Measurements from ENCODE around the gene ERO1A. TPM values are rescaled to one million over a fixed set of nuclear protein-coding genes. Genes with fewer than 3 reads are reported as not detected.

ERO1A gene
- total RNA-seq, 1 experiment from 2014 or later = 118 TPM

DNA sequence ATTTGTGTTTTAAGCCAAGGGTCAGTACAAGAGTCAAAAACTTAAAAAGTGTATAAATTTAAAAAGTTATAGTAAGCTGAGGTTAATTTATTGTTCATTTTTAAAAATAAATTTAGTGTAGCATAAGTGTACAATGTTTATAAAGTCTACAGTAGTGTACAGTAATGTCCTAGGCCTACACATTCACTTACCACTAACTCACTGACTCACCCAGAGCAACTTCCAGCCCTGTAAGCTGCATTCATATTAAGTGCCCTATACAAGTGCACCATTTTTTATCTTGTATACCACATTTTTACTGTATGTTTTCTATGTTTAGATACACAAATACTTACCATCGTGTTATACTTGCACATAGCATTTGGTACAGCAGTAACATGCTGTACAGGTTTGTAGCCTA lies 105.0 kb downstream of the ERO1A start:
- Histone ChIP-seq H3K9me2 (ENCODE audit: insufficient read depth) (no peaks in the 10 kb centered on the region), H3K4me3 (replicated peaks in 1 of 2; ENCODE audit: low read depth in 1 of 2, low read length in 2 of 2) (no peak overlapping the region), H3K4me1 (ENCODE audit: control insufficient read depth in 1 of 2, insufficient read depth in 2 of 2, low read length in 2 of 2) (no peaks in the 10 kb centered on the region), H3K9ac (ENCODE audit: low read length) (no peak overlapping the region), H3K4me2 (ENCODE audit: low read length) (no peak overlapping the region), H3K27ac (ENCODE audit: low read depth, low read length) (no peak overlapping the region), H3K9me3 (ENCODE audit: control insufficient read depth in 1 of 2, insufficient read depth in 1 of 2, low read depth in 1 of 2, low read length in 2 of 2) (no peaks in the 10 kb centered on the region), H3K36me3 (ENCODE audit: control insufficient read depth in 1 of 2, insufficient read depth in 2 of 2, low read length in 2 of 2) (no peaks in the 10 kb centered on the region), H3K27me3 (ENCODE audit: insufficient read depth, low read length) (no peaks in the 10 kb centered on the region), H3K79me2 (ENCODE audit: insufficient read depth, low read length) (no peaks in the 10 kb centered on the region), H2AFZ (ENCODE audit: low read depth, low read length, poor library complexity, severe bottlenecking) (no peak overlapping the region), H4K20me1 (ENCODE audit: insufficient read depth) (no peaks in the 10 kb centered on the region)
- ATAC-seq (no peak), DNase-seq (ENCODE audit: low read depth, low spot score) (no peak)
- RAD21 ChIA-PET (ENCODE audit: low non-redundant PET in 1 of 2, low total read pairs in 2 of 2, uncharacterized antibody in 2 of 2, unreplicated experiment in 2 of 2) = no interaction called here
- CTCF ChIA-PET = no interaction called here
- POLR2A ChIA-PET = no interaction called here
- no peak for TF ChIP-seq EGR1 (IDR thresholded peaks at IDR 0.05; ENCODE audit: low read depth)
- TF ChIP-seq JUND (IDR thresholded peaks at IDR 0.05) = no peak
- no peak for TF ChIP-seq POLR2AphosphoS5 (IDR thresholded peaks at IDR 0.05; ENCODE audit: low read depth, low read length)
- TF ChIP-seq, protein P1, sequence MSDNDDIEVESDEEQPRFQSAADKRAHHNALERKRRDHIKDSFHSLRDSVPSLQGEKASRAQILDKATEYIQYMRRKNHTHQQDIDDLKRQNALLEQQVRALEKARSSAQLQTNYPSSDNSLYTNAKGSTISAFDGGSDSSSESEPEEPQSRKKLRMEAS (IDR thresholded peaks at IDR 0.05) = no peak
- TF ChIP-seq EZH2 (IDR thresholded peaks at IDR 0.05) = no peak
- TF ChIP-seq, protein P2, sequence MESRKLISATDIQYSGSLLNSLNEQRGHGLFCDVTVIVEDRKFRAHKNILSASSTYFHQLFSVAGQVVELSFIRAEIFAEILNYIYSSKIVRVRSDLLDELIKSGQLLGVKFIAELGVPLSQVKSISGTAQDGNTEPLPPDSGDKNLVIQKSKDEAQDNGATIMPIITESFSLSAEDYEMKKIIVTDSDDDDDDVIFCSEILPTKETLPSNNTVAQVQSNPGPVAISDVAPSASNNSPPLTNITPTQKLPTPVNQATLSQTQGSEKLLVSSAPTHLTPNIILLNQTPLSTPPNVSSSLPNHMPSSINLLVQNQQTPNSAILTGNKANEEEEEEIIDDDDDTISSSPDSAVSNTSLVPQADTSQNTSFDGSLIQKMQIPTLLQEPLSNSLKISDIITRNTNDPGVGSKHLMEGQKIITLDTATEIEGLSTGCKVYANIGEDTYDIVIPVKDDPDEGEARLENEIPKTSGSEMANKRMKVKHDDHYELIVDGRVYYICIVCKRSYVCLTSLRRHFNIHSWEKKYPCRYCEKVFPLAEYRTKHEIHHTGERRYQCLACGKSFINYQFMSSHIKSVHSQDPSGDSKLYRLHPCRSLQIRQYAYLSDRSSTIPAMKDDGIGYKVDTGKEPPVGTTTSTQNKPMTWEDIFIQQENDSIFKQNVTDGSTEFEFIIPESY (IDR thresholded peaks at IDR 0.05; ENCODE audit: extremely low read depth, insufficient replicate concordance, low read length) = no peak
- TF ChIP-seq YY1 (IDR thresholded peaks at IDR 0.05; ENCODE audit: extremely low read depth, insufficient replicate concordance, low read depth, low read length) = no peak
- TF ChIP-seq ZFX (IDR thresholded peaks at IDR 0.05) = no peak
- no peak for TF ChIP-seq EZH2phosphoT487 (IDR thresholded peaks at IDR 0.05; ENCODE audit: borderline replicate concordance)
- no peak for TF ChIP-seq CTCF (IDR thresholded peaks at IDR 0.05 in 2 of 3, conservative IDR thresholded peaks at IDR 0.05 in 1 of 3; ENCODE audit: borderline replicate concordance in 1 of 3, insufficient read depth in 1 of 3, low read depth in 2 of 3, low read length in 2 of 3)
- TF ChIP-seq CBX3 (IDR thresholded peaks at IDR 0.05; ENCODE audit: low read depth) = no peak
- TF ChIP-seq TCF7L2 (IDR thresholded peaks at IDR 0.05; ENCODE audit: borderline replicate concordance, extremely low read depth, insufficient read depth, insufficient read length) = no peak
- TF ChIP-seq SIN3A (IDR thresholded peaks at IDR 0.05; ENCODE audit: low read depth) = no peak
- TF ChIP-seq POLR2A (IDR thresholded peaks at IDR 0.05; ENCODE audit: borderline replicate concordance, extremely low read depth, insufficient read depth, insufficient read length) = no peak
- TF ChIP-seq CEBPB (IDR thresholded peaks at IDR 0.05; ENCODE audit: low read depth) = no peak
- no peak for TF ChIP-seq FOSL1 (IDR thresholded peaks at IDR 0.05; ENCODE audit: low read depth)
- no peak for TF ChIP-seq SRF (IDR thresholded peaks at IDR 0.05; ENCODE audit: low read depth)
- intact Hi-C loops (cut with micrococcal nuclease) = no loop called here
- BruUV-seq (replicated peaks) = no TSS peak
